CD4-positive, alpha-beta T cell treated with Interleukin-6 for 4 hours (primary cell): ENCODE data around the gene APC2.

Source experiments
- DNase-seq: peaks from one replicate; pipeline ENCODE4 v3.0.0-alpha.2; 2020; ENCODE audit warnings: mixed read lengths

APC2 gene, protein sequence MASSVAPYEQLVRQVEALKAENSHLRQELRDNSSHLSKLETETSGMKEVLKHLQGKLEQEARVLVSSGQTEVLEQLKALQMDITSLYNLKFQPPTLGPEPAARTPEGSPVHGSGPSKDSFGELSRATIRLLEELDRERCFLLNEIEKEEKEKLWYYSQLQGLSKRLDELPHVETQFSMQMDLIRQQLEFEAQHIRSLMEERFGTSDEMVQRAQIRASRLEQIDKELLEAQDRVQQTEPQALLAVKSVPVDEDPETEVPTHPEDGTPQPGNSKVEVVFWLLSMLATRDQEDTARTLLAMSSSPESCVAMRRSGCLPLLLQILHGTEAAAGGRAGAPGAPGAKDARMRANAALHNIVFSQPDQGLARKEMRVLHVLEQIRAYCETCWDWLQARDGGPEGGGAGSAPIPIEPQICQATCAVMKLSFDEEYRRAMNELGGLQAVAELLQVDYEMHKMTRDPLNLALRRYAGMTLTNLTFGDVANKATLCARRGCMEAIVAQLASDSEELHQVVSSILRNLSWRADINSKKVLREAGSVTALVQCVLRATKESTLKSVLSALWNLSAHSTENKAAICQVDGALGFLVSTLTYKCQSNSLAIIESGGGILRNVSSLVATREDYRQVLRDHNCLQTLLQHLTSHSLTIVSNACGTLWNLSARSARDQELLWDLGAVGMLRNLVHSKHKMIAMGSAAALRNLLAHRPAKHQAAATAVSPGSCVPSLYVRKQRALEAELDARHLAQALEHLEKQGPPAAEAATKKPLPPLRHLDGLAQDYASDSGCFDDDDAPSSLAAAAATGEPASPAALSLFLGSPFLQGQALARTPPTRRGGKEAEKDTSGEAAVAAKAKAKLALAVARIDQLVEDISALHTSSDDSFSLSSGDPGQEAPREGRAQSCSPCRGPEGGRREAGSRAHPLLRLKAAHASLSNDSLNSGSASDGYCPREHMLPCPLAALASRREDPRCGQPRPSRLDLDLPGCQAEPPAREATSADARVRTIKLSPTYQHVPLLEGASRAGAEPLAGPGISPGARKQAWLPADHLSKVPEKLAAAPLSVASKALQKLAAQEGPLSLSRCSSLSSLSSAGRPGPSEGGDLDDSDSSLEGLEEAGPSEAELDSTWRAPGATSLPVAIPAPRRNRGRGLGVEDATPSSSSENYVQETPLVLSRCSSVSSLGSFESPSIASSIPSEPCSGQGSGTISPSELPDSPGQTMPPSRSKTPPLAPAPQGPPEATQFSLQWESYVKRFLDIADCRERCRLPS (N-terminal part only)

GRCh38 chr19:1449467-1450442 lies at the start of gene APC2:
Gene APC2 (plus strand): TSS chr19:1450121. CDS start chr19:1453002, 2,881 bp downstream.
- peak; percentile 26 for DNase-seq

DNA sequence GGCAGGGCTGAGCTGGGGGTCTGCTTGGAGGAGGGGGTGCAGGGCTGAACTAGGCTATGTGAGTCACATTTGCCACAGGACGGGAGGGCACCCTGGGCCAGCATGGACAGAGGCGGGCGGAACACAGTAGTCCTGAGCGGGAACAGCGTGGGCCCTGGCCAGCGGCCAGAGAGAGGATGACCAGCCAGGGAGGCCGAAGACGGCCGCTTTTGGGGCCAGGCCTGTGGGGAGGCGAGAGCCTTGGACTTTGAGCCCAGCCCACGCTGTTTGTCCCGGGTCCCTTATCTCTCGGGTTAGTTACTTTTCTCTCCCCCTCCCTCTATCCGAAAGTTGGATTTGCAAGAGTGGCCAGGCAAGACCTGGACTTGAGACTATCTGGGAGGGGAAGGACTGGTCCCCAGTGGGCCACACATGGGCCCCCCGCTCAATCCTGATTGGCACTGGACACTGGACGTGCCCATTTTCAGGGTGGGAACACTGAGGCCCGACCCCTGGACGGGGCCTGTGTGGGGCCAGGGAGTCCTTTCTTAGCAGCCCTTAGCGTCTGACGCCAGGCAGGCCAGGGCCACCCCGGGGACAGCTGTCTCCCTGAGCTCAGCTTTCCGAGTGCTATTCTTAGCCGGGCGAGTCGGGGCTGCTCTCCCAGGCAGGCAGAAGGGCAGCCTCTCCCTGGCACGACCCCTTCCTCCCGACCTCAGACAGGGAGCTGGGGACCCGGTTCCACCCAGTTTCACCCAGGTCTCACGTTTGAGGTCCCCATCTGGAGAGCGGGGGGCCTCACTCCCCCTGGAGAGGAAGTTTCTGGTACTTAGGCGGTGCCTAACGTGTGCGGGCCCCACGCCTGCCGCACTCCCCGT lies 49.4 kb upstream of the APC2 start:
- DNase-seq, result no peak

DNA sequence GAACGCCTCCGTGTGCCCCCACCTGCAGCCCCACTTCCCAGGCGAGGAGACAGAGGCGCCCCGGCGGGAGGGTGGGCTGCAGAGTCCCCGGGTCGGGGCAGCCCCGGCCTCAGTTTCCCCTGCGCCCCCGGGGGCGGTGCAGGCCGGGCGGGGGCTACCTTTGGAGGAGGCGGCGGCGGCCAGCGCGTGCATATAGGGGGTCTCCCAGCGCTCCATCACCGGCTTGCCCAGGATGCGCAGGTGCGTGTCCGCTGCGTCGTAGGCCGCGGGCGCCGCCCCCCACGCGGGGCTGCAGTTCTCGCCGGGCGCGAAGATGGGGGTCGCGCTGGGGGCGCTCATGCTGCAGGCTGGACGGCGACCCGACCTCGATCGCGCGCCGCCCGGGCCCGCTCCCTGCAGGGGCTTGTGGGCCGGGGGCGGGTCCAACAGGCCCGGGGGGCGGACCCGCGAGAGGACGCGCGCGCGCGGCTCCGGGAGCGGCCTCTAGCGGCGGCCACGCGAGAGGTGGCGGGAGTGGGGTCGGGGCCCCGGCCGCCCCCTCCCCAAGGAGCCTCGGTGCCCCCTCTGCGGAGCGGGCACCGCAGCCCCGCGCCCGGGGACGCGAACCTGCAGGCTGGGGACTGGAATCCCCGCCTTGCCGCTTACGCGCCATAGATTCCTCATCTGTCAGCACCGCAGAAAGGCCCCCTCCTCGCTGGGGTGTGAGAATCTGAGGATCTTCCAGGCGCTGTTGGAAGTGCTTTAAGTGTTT lies 48.6 kb upstream of the APC2 start, which contains the start of gene GAMT:
Gene GAMT, minus strand, starts transcription at position 405 of the 751 bp plus-strand sequence. Its CDS starts 66 bp downstream, at position 339.
- peak; percentile 78 for DNase-seq

GRCh38 chr19:1401889-1402217 lies 48.1 kb upstream of the APC2 start:
- no peak for DNase-seq

DNA sequence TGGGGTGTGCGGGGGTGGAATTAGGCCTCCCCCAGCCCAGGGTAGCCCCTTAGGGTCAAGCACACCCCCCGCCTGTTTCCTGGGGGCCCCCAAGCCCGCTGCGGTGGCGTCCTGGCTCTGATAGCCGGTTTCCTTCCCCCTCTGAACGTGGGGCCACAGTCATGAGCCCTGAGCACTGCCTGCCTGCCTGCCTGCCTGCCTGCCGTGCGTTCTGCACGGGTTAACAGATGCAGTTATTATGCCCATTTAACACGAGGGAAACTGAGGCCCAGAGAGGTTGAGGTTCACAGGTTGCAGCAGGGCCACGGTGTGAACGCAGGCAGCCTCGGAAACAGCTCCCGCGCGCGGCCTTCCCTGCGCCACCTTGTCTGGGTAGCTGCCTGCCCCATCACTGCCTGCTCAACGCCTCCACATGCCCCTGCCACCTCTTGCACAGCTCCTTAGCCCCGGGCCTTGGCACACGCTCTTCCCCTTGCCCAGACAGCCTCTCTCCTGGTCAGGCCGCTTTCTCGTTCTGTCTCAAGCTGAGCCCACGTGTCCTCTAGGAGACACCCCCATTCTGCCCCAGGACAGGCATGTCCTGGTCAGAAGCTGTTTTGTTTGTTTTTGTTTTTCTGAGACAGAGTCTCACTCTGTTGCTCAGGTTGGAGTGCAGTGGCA lies 47.4 kb upstream of the APC2 start:
- DNase-seq, result no peak

GRCh38 chr19:1406774-1407527 lies 43.0 kb upstream of the APC2 start:
- peak; percentile 99 for DNase-seq

DNA sequence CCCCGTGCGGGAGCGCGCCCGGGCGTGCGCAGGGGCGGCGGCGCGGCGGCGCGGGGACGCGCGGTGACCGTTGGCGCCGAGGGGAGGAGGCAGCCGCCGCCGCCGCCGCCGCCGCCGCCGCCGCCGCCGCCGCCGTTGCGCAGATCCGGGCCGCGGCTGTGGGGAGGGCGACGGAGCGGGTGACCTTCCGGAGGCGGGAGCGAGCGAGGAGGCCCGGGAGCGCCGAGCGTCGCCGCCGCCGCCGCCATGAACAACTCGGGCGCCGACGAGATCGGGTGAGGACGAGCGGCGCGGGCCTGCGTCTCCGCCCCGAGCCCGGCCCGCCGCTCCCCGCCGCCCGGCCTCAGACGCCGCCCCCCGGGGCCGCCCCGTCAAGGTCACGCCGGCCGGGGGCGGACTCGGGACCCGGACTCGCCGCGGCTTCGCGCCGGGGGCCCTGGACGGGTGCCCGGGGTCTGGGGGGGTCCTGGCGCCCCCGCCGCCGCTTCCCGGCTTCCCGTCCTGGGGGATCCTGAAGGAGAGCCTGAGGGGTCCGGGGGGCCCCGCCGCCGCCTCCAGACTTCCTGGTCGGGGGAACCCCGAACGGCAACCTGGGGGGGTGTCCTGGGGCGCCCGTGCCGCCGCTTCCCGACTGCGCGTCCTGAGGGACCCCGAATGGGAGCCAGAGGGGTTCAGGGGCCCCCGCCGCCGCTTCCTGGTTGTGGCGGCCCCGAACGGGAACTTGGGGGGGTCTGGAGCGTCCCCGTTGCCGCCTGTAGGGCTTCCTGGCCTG lies 42.2 kb upstream of the APC2 start, which contains the start of gene DAZAP1:
Gene DAZAP1, plus strand, starts transcription at position 59 of the 772 bp plus-strand sequence. Its CDS starts 188 bp downstream, at position 247.
- peak; percentile 39 for DNase-seq

DNA sequence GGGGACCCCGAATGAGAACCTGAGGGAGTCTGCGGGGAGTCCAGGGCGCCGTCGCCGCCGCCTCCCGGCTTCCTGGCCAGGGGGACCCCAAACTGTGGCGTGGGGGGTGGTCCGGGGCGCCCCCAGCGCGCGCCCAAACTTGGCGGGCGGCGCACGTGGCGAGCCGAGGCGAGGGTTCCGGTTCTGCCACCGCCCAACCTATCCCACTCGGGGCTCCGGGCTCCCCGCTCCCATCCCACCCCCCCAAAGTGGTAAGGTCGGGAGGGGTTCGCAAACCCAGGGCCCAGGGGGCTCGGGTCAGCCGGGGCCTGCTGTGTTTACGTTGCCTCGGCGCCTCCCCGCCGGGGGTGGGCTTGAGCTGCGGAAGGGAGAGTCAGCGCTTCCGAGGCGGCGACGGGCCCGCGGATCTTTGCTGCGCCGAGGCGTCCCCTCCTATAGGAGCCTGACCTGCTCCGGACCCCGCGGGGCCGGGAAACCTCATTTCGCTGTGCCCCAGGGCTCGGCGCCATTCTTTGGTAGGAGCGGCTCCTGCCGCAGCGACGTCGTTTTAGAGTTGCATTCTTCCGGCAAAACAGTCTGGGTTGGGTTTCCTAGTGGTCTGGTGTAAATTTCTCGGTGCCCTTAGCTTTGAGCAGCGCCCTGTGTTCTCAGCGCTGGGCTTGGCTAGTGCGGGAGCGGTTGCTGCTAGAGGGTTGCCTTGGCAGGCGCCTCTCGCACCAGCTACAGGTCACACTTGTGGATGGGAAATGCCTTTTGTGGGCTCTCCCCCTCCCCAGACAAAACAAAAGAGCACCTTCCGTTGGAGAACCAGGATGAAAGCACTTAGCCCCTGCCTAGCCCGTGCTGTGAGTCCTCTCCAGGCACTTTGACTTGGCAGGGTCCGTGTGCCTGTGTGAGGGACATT lies 41.4 kb upstream of the APC2 start:
- DNase-seq, result peak; percentile 64

DNA sequence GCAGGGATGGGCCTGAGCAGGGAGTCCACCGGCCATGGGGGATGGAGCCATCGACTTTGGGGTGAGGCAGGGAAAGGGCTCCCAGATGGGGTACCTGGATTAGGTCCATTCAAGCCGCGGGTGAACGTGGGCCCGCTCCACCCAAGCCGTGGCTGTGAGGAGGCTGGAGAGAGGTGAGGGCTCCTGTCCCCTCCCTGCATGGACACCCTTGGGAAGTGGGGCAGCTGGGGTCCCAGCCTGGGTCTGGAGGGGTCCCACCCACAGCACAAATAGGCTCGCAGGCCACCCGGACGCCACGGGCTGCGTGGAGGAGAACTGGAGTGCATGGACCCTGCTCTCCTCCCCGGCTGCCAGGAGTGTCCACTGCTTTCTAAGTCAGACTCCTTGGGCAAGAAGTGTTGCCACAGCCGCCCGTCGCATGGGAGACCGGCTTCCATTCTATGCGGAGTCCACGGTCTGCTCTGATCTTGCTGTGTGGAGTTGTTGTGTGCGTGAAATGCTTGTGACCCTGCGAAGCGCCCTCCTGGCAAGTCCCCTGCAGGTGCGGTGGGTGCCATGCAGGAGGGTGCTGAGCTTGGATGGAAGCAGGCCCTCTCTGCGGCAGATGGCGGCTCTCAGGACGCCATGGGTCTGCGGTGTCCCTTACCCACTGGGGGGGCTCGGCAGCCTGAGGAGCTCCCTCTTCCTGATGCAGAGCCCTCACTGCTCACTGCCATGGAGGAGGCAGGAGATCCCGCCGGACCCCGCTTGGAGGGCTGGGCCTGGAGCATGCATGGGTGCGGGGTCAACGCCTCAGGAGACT lies 40.5 kb upstream of the APC2 start:
- no peak for DNase-seq

DNA sequence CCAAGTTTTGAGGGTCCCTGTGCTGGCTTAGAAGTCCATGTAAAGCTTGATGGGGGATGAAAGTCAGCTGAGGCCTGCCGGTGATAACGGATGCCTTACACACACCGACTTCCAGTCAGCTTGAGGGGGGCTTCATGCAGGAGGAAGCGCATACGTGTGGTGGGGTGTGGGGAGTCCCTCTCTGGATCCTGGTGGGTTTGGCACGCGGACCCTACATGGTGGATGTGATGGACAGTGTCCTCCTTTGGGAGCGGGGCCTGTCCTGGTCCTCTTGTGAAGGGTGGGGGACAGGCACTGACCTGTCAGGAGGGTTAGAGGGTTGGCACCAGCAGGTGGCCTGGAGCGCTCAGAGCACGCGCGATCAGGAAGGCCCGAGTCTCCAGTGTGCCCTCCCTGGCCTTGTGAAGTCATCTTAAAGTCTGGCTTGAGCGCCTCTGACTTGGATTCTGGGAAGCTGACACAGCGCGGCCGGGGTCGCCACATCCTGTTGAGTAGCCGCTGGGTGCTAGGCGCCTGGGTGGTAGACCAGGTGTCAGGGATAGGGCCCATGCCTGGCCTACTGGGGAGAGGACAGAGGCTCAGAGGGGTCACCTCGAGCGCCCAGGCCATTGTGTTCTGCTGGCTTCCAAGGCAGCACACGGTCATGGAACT lies 39.7 kb upstream of the APC2 start:
- no peak for DNase-seq

GRCh38 chr19:1410789-1411188 lies 39.1 kb upstream of the APC2 start:
- no peak for DNase-seq

GRCh38 chr19:1411255-1412191 lies 38.4 kb upstream of the APC2 start:
- peak; percentile 21 for DNase-seq

DNA sequence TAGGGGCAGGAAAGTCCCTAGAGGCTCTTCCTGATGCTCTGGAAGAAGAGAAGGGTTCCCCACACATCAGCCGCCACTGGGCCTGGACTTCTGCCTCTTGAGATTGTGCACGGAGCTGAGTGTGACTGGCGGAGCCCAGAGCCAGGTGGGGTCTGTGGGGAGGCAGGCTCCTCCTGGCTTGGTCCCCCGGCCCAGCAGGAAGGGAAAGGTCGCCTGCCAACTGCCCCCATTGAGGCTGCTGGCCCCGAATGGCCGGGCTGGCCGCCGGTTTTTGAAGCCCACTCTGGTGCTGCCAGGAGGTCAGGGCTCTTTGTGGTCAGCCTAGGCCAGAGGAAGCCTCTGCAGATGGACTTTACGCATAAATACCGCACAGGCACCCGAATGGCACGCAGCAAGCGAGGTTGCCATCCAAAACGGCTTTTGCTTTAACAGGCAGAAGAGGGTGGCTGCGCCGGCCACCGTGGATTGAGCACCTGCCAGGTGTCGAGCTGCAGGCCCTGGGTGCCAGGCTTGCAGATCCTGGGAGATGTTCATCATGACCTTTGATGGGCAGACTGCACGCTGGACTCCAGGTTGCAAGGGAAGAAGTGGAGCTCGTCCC lies 37.5 kb upstream of the APC2 start:
- DNase-seq, result no peak
